ENCODE measurements around the gene KCNC1. TPM values are rescaled to one million over a fixed set of nuclear protein-coding genes. Genes with fewer than 3 reads are reported as not detected.

Gene KCNC1
- total and polyA plus RNA-seq, 2 experiments from 2014 or later, result 0.11 TPM; not detected in 1

- no peak for TF ChIP-seq REST (IDR thresholded peaks at IDR 0.05; ENCODE audit: unreplicated experiment)
Measured at GRCh38 chr11:17775035-17775348, 40.4 kb downstream of the KCNC1 start (continued).

- Mint-ChIP-seq H3K4me3 (no peak overlapping the region), H3K36me3 (ENCODE audit: low read depth) (no peaks in the 10 kb centered on the region), H3K4me1 (peaks cover 2% of the 10 kb centered on the region; the same call in 2 of the 3 replicates), H3K27me3 (ENCODE audit: insufficient read depth, low read depth, poor library complexity) (peaks cover 7% of the 10 kb centered on the region), H3K27ac (no peak overlapping the region), H3K9me3 (no peaks in the 10 kb centered on the region)
- no peak overlapping the region for H3K27ac ChIP-seq (ENCODE audit: low read depth)
- no peaks in the 10 kb centered on the region for H4K20me1 ChIP-seq (replicated peaks; ENCODE audit: insufficient read depth)
- H2AFZ ChIP-seq, result no peak overlapping the region
- no peaks in the 10 kb centered on the region for H3K79me2 ChIP-seq (replicated peaks; ENCODE audit: insufficient read depth)
- DNase-seq (ENCODE audit: low spot score) (no peak), ATAC-seq (no peak; the same call in 2 of the 3 replicates)
- no peaks in the 10 kb centered on the region for H3K9me2 ChIP-seq (ENCODE audit: insufficient read depth)
- H3K4me2 ChIP-seq, result no peak overlapping the region
- no peaks in the 10 kb centered on the region for H3F3A ChIP-seq (replicated peaks; ENCODE audit: low read depth)
- H3K4me1 ChIP-seq (ENCODE audit: insufficient read depth), result no peaks in the 10 kb centered on the region
- no peaks in the 10 kb centered on the region for H3K27me3 ChIP-seq (ENCODE audit: insufficient read depth)
- no peaks in the 10 kb centered on the region for H3K36me3 ChIP-seq (ENCODE audit: insufficient read depth)
- no peak overlapping the region for H3K4me3 ChIP-seq
- TF ChIP-seq ZNF462 (CRISPR knock-in tag; IDR thresholded peaks at IDR 0.05) (no peak), ZNF114 (CRISPR knock-in tag; IDR thresholded peaks at IDR 0.05) (no peak), EZH2phosphoT487 (IDR thresholded peaks at IDR 0.05; ENCODE audit: unreplicated experiment) (no peak), STAT1 (IDR thresholded peaks at IDR 0.05; ENCODE audit: unreplicated experiment) (no peak), ETS1 (IDR thresholded peaks at IDR 0.05) (no peak), REST (IDR thresholded peaks at IDR 0.05; ENCODE audit: unreplicated experiment) (no peak), NANOG (IDR thresholded peaks at IDR 0.05; ENCODE audit: borderline replicate concordance) (no peak)
Measured at GRCh38 chr11:17775507-17776211, 41.1 kb downstream of the KCNC1 start.

All from GM23338 (cell line).